ENCODE measurements around the gene ZNF844. TPM values are rescaled to one million over a fixed set of nuclear protein-coding genes. Genes with fewer than 3 reads are reported as not detected.
"Not testable (repeated sequence)": the region's sequence is repeated elsewhere in the genome, so short reads cannot be mapped to it uniquely, and the experiment has no call there.

Gene ZNF844
- total RNA-seq, 2 donors from 2014 or later = 4.7 to 9.0 TPM

- no peak for TF ChIP-seq CTCF (IDR thresholded peaks at IDR 0.05)
- no peak for ATAC-seq (ENCODE audit: insufficient number of reproducible peaks, low FRiP score, low read depth)
Observed at GRCh38 chr19:12095111-12095790, 30.7 kb downstream of the ZNF844 start.

GRCh38 chr19:12098040-12098439 lies 33.5 kb downstream of the ZNF844 start:
- Histone ChIP-seq H3K27ac (no peak overlapping the region), H3K9me3 (no peaks in the 10 kb centered on the region), H3K36me3 (no peaks in the 10 kb centered on the region), H3K4me3 (no peak overlapping the region), H3K4me1 (ENCODE audit: control insufficient read depth in 1 of 2, low read depth in 2 of 2) (peaks cover 0 to 4% of the 10 kb centered on the region in 2 donors), H3K27me3 (replicated peaks; ENCODE audit: insufficient read depth) (no peaks in the 10 kb centered on the region)
- no peak for TF ChIP-seq CTCF (IDR thresholded peaks at IDR 0.05)
- no peak for DNase-seq (ENCODE audit: low spot score)
- no peak for ATAC-seq (ENCODE audit: insufficient number of reproducible peaks, low FRiP score, low read depth)

More at GRCh38 chr19:12095111-12095790, 30.7 kb downstream of the ZNF844 start:
- H3K27ac ChIP-seq = no peak overlapping the region
- H3K4me3 ChIP-seq = no peak overlapping the region
- no peak for DNase-seq (ENCODE audit: low spot score)
- H3K4me1 ChIP-seq (ENCODE audit: control insufficient read depth in 1 of 2, low read depth in 2 of 2) = peaks cover 0 to 11% of the 10 kb centered on the region in 2 donors
- H3K36me3 ChIP-seq = no peaks in the 10 kb centered on the region
- H3K27me3 ChIP-seq (replicated peaks; ENCODE audit: insufficient read depth) = no peaks in the 10 kb centered on the region
- no peaks in the 10 kb centered on the region for H3K9me3 ChIP-seq

GRCh38 chr19:12103909-12104308 lies 39.4 kb downstream of the ZNF844 start:
- not testable (repeated sequence) for H3K36me3 ChIP-seq; H3K27ac ChIP-seq; H3K4me3 ChIP-seq; DNase-seq (ENCODE audit: low spot score); H3K27me3 ChIP-seq (replicated peaks; ENCODE audit: insufficient read depth); H3K9me3 ChIP-seq; ATAC-seq (ENCODE audit: insufficient number of reproducible peaks, low FRiP score, low read depth); H3K4me1 ChIP-seq (ENCODE audit: control insufficient read depth in 1 of 2, low read depth in 2 of 2)

GRCh38 chr19:12111176-12111575 lies 46.6 kb downstream of the ZNF844 start:
- H3K27me3 ChIP-seq (replicated peaks; ENCODE audit: insufficient read depth) = no peaks in the 10 kb centered on the region
- H3K27ac ChIP-seq = no peak overlapping the region
- no peaks in the 10 kb centered on the region for H3K4me1 ChIP-seq (ENCODE audit: control insufficient read depth in 1 of 2, low read depth in 2 of 2)
- H3K9me3 ChIP-seq = peaks cover 25% of the 10 kb centered on the region
- DNase-seq (ENCODE audit: low spot score) (no peak), ATAC-seq (ENCODE audit: insufficient number of reproducible peaks, low FRiP score, low read depth) (no peak)
- peaks cover 28% of the 10 kb centered on the region for H3K36me3 ChIP-seq
- no peak for TF ChIP-seq CTCF (IDR thresholded peaks at IDR 0.05)
- H3K4me3 ChIP-seq = no peak overlapping the region

GRCh38 chr19:12111943-12112637 lies 47.6 kb downstream of the ZNF844 start:
- no peaks in the 10 kb centered on the region for H3K27me3 ChIP-seq (replicated peaks; ENCODE audit: insufficient read depth)
- TF ChIP-seq CTCF (IDR thresholded peaks at IDR 0.05) = no peak
- ATAC-seq (ENCODE audit: insufficient number of reproducible peaks, low FRiP score, low read depth) (no peak), DNase-seq (ENCODE audit: low spot score) (no peak)
- H3K27ac ChIP-seq = no peak overlapping the region
- peaks cover 26% of the 10 kb centered on the region for H3K36me3 ChIP-seq
- no peaks in the 10 kb centered on the region for H3K4me1 ChIP-seq (ENCODE audit: control insufficient read depth in 1 of 2, low read depth in 2 of 2)
- peaks cover 25% of the 10 kb centered on the region for H3K9me3 ChIP-seq
- H3K4me3 ChIP-seq = no peak overlapping the region

Data from thoracic aorta (tissue), 2 donors.